HepG2 (cell line): ENCODE data around the gene MDP1. TPM values are rescaled to one million over a fixed set of nuclear protein-coding genes. Genes with fewer than 3 reads are reported as not detected.
A peak's percentile ranks its signal among the peaks of the same experiment; 100 is the strongest.

ENCODE experiments used
- ARNT2 ChIP-seq: sonication (generic); formaldehyde crosslinking; IDR thresholded peaks from 2 replicates; pipeline ENCODE4 v1.8.0; 2022; ENCODE audit warnings: mild to moderate bottlenecking, low read depth, missing genetic modification reagents, moderate library complexity
- GPN1 ChIP-seq: sonication (generic); formaldehyde crosslinking; IDR thresholded peaks from 2 replicates; pipeline ENCODE4 v1.5.1; 2020; ENCODE audit warnings: missing genetic modification reagents, borderline replicate concordance
- HMG20B ChIP-seq: conservative IDR thresholded peaks from 2 replicates; pipeline ENCODE4 v1.6.1; 2016; ENCODE audit warnings: missing genetic modification reagents, missing compliant biosample characterization
- ISX ChIP-seq: sonication (generic); formaldehyde crosslinking; conservative IDR thresholded peaks from 2 replicates; pipeline ENCODE4 v1.5.0; 2020; ENCODE audit warnings: missing genetic modification reagents
- MED8 ChIP-seq: sonication (generic); formaldehyde crosslinking; IDR thresholded peaks from 2 replicates; pipeline ENCODE4 v1.8.1; 2023; ENCODE audit warnings: mild to moderate bottlenecking, missing genetic modification reagents; ENCODE audit not compliant: insufficient replicate concordance
- PLRG1 ChIP-seq: fragments of 450-650 bp; conservative IDR thresholded peaks from 2 replicates; pipeline ENCODE4 v1.6.1; 2016
- SMAD1 ChIP-seq: sonication (generic); formaldehyde crosslinking; IDR thresholded peaks from 2 replicates; pipeline ENCODE4 v1.4.0; 2020; ENCODE audit warnings: missing genetic modification reagents, low read depth, mild to moderate bottlenecking, borderline replicate concordance
- SRSF4 ChIP-seq: fragments of 200-400 bp; formaldehyde crosslinking; IDR thresholded peaks from one replicate; pipeline ENCODE4 v1.6.1; 2018; ENCODE audit warnings: mild to moderate bottlenecking, low read depth, low read length, moderate library complexity; ENCODE audit not compliant: poor library complexity, severe bottlenecking
- TAF15 ChIP-seq: fragments of 200-400 bp; formaldehyde crosslinking; IDR thresholded peaks from one replicate; pipeline ENCODE4 v1.6.1; 2018; ENCODE audit warnings: mild to moderate bottlenecking, low read depth, low read length; ENCODE audit not compliant: poor library complexity, severe bottlenecking
- TCF7 ChIP-seq: sonication (generic); IDR thresholded peaks from 2 replicates; pipeline ENCODE4 v1.6.1; 2016; ENCODE audit warnings: antibody characterized with exemption, low read depth
- YEATS4 ChIP-seq: sonication (generic); formaldehyde crosslinking; IDR thresholded peaks from 2 replicates; pipeline ENCODE4 v1.4.0; 2020; ENCODE audit warnings: missing genetic modification reagents, borderline replicate concordance
- ZKSCAN5 ChIP-seq: sonication (generic); formaldehyde crosslinking; IDR thresholded peaks from 2 replicates; pipeline ENCODE4 v1.5.1; 2020; ENCODE audit warnings: mild to moderate bottlenecking, missing genetic modification reagents
- ZNF441 ChIP-seq: sonication (generic); formaldehyde crosslinking; IDR thresholded peaks from 2 replicates; pipeline ENCODE4 v1.7.0; 2021; ENCODE audit warnings: missing genetic modification reagents, borderline replicate concordance
- ZNF446 ChIP-seq: sonication (generic); formaldehyde crosslinking; IDR thresholded peaks from 2 replicates; pipeline ENCODE4 v1.5.0; 2020; ENCODE audit warnings: mild to moderate bottlenecking, missing genetic modification reagents
- ZNF792 ChIP-seq: IDR thresholded peaks from 2 replicates; pipeline ENCODE4 v1.6.1; 2016
- polyA plus RNA-seq, 8 experiments: library from polyadenylated mRNA; depleted of rRNA in 3 of 8; stranded (reverse) in 7 of 8; unstranded in 1 of 8; fragments of >200 nt; fragmentation: Illumina TruSeq in 4 of 8; extraction: Trizol in 4 of 8; gene quantifications; 2 replicates each; pipeline versions ENCODE4 v1.2.1 to v1.2.3, GENCODE V29; 2011 to 2016; ENCODE audit warnings: low read depth in 4 of 8, missing spikeins in 1 of 8, mixed read lengths in 1 of 8; ENCODE audit not compliant: insufficient read depth in 1 of 8
- total RNA-seq, 5 experiments: library from RNA; depleted of rRNA; stranded (reverse); fragments of >200 nt; fragmentation: Illumina TruSeq; extraction: Trizol; gene quantifications; 2 replicates each; pipeline ENCODE4 v1.2.3, GENCODE V29; 2016; ENCODE audit warnings: low read depth in 1 of 5
- TF ChIP-seq, protein P1 (sequence below): sonication (generic); formaldehyde crosslinking; IDR thresholded peaks from 2 replicates; pipeline ENCODE4 v1.8.0; 2022; ENCODE audit warnings: missing genetic modification reagents, mild to moderate bottlenecking, borderline replicate concordance
- TF ChIP-seq, protein P2 (sequence below): sonication (generic); formaldehyde crosslinking; IDR thresholded peaks from 2 replicates; pipeline ENCODE4 v1.4.0; 2020; ENCODE audit warnings: missing genetic modification reagents
- TF ChIP-seq, protein P3 (sequence below): IDR thresholded peaks from 2 replicates; pipeline ENCODE4 v1.6.1; 2016
- TF ChIP-seq, protein P4 (sequence below): sonication (generic); formaldehyde crosslinking; IDR thresholded peaks from 2 replicates; pipeline ENCODE4 v1.5.0; 2020; ENCODE audit warnings: missing genetic modification reagents
- TF ChIP-seq, protein P5 (sequence below), 2 experiments: fragments of 450-650 bp in 1 of 2; sonication (generic) in 1 of 2; formaldehyde crosslinking; IDR thresholded peaks; 2 replicates each; pipeline versions ENCODE4 v1.5.0 to v1.8.0; 2020 to 2022; ENCODE audit warnings: mild to moderate bottlenecking in 1 of 2, missing genetic modification reagents in 1 of 2
- TF ChIP-seq, protein P6 (sequence below): sonication (generic); formaldehyde crosslinking; IDR thresholded peaks from 2 replicates; pipeline ENCODE4 v1.8.0; 2023; ENCODE audit warnings: mild to moderate bottlenecking, missing genetic modification reagents

Gene MDP1
- total and polyA plus RNA-seq, 2 of the 13 experiments (the other 11 are each of a cell fraction or from before 2014, with no cell fraction given): 44.1 to 48.7 TPM

DNA sequence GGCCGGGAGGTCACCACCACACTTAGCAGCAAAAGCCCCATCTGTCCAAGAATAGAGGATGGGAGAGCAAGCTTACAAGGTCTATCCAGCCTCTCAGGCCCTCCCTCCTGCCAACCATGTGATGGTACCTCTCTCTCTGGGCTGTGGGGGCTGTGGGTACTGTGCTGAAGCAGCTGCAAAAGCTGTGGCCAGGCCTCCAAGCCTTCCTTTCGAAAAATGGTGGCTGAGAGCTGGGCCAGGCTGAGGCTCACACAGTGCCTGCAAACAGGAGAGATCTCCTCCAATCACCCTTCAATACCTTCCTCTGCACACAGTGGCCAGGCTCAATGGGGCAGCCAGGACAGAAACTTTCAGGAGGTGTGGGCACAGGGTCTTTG lies 28.3 kb downstream of the MDP1 start (continued):
- TF ChIP-seq, protein P1, sequence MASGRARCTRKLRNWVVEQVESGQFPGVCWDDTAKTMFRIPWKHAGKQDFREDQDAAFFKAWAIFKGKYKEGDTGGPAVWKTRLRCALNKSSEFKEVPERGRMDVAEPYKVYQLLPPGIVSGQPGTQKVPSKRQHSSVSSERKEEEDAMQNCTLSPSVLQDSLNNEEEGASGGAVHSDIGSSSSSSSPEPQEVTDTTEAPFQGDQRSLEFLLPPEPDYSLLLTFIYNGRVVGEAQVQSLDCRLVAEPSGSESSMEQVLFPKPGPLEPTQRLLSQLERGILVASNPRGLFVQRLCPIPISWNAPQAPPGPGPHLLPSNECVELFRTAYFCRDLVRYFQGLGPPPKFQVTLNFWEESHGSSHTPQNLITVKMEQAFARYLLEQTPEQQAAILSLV (CRISPR knock-in tag): no peak
- TF ChIP-seq MED8 (no peak), PLRG1 (no peak), ZNF446 (CRISPR knock-in tag) (no peak), ARNT2 (CRISPR knock-in tag) (no peak), ISX (no peak), ZNF792 (CRISPR knock-in tag) (no peak), SMAD1 (no peak), ZKSCAN5 (CRISPR knock-in tag) (no peak), TAF15 (no peak), ZNF441 (CRISPR knock-in tag) (no peak), GPN1 (0 out of 2 replicates have a peak, but pooled peaks have one; percentile 69), SRSF4 (no peak), TCF7 (no peak), HMG20B (CRISPR knock-in tag) (no peak), YEATS4 (no peak)
- TF ChIP-seq, protein P2, sequence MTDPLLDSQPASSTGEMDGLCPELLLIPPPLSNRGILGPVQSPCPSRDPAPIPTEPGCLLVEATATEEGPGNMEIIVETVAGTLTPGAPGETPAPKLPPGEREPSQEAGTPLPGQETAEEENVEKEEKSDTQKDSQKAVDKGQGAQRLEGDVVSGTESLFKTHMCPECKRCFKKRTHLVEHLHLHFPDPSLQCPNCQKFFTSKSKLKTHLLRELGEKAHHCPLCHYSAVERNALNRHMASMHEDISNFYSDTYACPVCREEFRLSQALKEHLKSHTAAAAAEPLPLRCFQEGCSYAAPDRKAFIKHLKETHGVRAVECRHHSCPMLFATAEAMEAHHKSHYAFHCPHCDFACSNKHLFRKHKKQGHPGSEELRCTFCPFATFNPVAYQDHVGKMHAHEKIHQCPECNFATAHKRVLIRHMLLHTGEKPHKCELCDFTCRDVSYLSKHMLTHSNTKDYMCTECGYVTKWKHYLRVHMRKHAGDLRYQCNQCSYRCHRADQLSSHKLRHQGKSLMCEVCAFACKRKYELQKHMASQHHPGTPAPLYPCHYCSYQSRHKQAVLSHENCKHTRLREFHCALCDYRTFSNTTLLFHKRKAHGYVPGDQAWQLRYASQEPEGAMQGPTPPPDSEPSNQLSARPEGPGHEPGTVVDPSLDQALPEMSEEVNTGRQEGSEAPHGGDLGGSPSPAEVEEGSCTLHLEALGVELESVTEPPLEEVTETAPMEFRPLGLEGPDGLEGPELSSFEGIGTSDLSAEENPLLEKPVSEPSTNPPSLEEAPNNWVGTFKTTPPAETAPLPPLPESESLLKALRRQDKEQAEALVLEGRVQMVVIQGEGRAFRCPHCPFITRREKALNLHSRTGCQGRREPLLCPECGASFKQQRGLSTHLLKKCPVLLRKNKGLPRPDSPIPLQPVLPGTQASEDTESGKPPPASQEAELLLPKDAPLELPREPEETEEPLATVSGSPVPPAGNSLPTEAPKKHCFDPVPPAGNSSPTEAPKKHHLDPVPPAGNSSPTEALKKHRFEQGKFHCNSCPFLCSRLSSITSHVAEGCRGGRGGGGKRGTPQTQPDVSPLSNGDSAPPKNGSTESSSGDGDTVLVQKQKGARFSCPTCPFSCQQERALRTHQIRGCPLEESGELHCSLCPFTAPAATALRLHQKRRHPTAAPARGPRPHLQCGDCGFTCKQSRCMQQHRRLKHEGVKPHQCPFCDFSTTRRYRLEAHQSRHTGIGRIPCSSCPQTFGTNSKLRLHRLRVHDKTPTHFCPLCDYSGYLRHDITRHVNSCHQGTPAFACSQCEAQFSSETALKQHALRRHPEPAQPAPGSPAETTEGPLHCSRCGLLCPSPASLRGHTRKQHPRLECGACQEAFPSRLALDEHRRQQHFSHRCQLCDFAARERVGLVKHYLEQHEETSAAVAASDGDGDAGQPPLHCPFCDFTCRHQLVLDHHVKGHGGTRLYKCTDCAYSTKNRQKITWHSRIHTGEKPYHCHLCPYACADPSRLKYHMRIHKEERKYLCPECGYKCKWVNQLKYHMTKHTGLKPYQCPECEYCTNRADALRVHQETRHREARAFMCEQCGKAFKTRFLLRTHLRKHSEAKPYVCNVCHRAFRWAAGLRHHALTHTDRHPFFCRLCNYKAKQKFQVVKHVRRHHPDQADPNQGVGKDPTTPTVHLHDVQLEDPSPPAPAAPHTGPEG (CRISPR knock-in tag): no peak
- TF ChIP-seq, protein P3, sequence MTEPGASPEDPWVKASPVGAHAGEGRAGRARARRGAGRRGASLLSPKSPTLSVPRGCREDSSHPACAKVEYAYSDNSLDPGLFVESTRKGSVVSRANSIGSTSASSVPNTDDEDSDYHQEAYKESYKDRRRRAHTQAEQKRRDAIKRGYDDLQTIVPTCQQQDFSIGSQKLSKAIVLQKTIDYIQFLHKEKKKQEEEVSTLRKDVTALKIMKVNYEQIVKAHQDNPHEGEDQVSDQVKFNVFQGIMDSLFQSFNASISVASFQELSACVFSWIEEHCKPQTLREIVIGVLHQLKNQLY (CRISPR knock-in tag): no peak
- TF ChIP-seq, protein P4, sequence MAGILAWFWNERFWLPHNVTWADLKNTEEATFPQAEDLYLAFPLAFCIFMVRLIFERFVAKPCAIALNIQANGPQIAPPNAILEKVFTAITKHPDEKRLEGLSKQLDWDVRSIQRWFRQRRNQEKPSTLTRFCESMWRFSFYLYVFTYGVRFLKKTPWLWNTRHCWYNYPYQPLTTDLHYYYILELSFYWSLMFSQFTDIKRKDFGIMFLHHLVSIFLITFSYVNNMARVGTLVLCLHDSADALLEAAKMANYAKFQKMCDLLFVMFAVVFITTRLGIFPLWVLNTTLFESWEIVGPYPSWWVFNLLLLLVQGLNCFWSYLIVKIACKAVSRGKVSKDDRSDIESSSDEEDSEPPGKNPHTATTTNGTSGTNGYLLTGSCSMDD (CRISPR knock-in tag): peak; percentile 43; the same call in 1 of the 2 replicates
- TF ChIP-seq, protein P5, sequence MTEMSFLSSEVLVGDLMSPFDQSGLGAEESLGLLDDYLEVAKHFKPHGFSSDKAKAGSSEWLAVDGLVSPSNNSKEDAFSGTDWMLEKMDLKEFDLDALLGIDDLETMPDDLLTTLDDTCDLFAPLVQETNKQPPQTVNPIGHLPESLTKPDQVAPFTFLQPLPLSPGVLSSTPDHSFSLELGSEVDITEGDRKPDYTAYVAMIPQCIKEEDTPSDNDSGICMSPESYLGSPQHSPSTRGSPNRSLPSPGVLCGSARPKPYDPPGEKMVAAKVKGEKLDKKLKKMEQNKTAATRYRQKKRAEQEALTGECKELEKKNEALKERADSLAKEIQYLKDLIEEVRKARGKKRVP (CRISPR knock-in tag; IDR thresholded peaks at IDR 0.05): no peak
- TF ChIP-seq, protein P6, sequence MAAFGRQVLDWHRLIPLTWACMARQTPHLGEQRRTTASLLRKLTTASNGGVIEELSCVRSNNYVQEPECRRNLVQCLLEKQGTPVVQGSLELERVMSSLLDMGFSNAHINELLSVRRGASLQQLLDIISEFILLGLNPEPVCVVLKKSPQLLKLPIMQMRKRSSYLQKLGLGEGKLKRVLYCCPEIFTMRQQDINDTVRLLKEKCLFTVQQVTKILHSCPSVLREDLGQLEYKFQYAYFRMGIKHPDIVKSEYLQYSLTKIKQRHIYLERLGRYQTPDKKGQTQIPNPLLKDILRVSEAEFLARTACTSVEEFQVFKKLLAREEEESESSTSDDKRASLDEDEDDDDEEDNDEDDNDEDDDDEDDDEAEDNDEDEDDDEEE: peak; percentile 28; the same call in 1 of the 2 replicates
